Measurements from ENCODE around the gene MYH7. TPM values are rescaled to one million over a fixed set of nuclear protein-coding genes. Genes with fewer than 3 reads are reported as not detected.
"Not testable (repeated sequence)": the region's sequence is repeated elsewhere in the genome, so short reads cannot be mapped to it uniquely, and the experiment has no call there.

MYH7 gene
- total RNA-seq, 1 donor from 2014 or later, result not detected

GRCh38 chr14:23402296-23403138 is 32.9 kb downstream of the MYH7 start:
- no peak for TF ChIP-seq CTCF (conservative IDR thresholded peaks at IDR 0.05; ENCODE audit: low read depth, low read length)
- no peak overlapping the region for H3K4me3 ChIP-seq (ENCODE audit: low read depth, low read length)
- DNase-seq (ENCODE audit: low read depth), result no peak

- no peak for DNase-seq (ENCODE audit: low read depth)
- no peak overlapping the region for H3K4me3 ChIP-seq (ENCODE audit: low read depth, low read length)
- no peak for TF ChIP-seq CTCF (conservative IDR thresholded peaks at IDR 0.05; ENCODE audit: low read depth, low read length)
Observed at GRCh38 chr14:23401291-23401690, 34.2 kb downstream of the MYH7 start.

- not testable (repeated sequence) for H3K4me3 ChIP-seq (ENCODE audit: low read depth, low read length); DNase-seq (ENCODE audit: low read depth)
Observed at GRCh38 chr14:23400496-23401149, 34.8 kb downstream of the MYH7 start.

DNA sequence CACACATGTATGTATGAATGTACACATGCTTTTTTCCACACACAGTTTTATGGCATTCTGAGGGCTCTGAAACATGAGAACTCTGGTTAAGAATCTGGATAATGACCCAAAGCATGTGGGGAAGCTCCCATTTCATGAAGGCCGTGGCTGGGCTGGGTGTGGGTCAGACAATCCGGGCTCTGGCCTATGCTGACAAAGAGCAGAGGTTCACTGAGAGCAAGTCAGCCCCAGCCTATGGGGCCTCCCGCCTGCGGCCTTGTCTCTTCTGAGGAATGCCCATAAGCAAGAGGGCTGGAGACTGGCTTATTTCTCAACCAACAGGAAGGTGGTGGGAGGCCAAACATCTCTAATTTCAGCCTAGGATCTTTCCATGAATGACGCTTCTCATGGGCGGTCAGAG is 35.9 kb downstream of the MYH7 start:
- no peak for DNase-seq (ENCODE audit: low read depth)
- H3K4me3 ChIP-seq (ENCODE audit: low read depth, low read length), result no peak overlapping the region

GRCh38 chr14:23399136-23399535 is 36.3 kb downstream of the MYH7 start:
- H3K4me3 ChIP-seq (ENCODE audit: low read depth, low read length), result no peak overlapping the region
- no peak for TF ChIP-seq CTCF (conservative IDR thresholded peaks at IDR 0.05; ENCODE audit: low read depth, low read length)
- DNase-seq (ENCODE audit: low read depth), result no peak

More for the DNA sequence above, 35.9 kb downstream of the MYH7 start:
- no peak for TF ChIP-seq CTCF (conservative IDR thresholded peaks at IDR 0.05; ENCODE audit: low read depth, low read length)

- TF ChIP-seq CTCF (conservative IDR thresholded peaks at IDR 0.05; ENCODE audit: low read depth, low read length), result no peak
- no peak overlapping the region for H3K4me3 ChIP-seq (ENCODE audit: low read depth, low read length)
- DNase-seq (ENCODE audit: low read depth), result no peak
Observed at GRCh38 chr14:23398348-23398747, 37.1 kb downstream of the MYH7 start.

DNA sequence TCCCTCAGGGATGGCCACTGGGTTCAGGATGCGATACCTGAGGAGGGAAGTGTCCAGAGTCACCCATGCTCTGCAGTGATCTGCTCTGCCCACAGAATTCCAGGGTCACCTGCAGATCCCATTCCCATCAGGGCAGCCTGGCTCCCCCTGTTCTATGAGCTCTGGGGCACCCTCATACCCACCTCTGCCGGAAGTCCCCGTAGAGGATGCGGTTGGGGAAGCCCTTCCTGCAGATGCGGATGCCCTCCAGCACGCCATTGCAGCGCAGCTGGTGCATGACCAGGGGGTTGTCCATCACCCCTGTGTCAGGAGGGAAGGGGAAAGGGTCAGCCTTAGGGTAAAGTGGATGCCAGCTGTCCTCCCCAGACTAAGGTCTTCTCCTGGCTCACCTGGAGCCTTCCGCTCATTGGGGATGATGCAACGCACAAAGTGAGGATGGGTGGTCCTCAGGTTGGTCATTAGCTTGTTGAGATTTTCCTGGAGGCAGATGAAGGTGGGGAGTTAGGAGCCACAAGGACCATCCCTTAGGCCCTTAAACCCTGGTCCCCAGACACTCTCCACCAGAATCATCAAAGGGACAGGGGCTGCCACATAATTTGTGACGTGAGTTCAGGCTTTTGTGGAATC is 38.6 kb downstream of the MYH7 start:
- DNase-seq (ENCODE audit: low read depth), result no peak
- TF ChIP-seq CTCF (conservative IDR thresholded peaks at IDR 0.05; ENCODE audit: low read depth, low read length), result no peak
- no peak overlapping the region for H3K4me3 ChIP-seq (ENCODE audit: low read depth, low read length)
